ENCODE results near the gene B4GAT1. TPM values are rescaled to one million over a fixed set of nuclear protein-coding genes. Genes with fewer than 3 reads are reported as not detected.
"Not testable (repeated sequence)": the region's sequence is repeated elsewhere in the genome, so short reads cannot be mapped to it uniquely, and the experiment has no call there.

Gene B4GAT1
- total RNA-seq, 1 experiment from 2014 or later, result 6.7 TPM

GRCh38 chr11:66321606-66322005, 25.8 kb downstream of the B4GAT1 start (continued):
- TF ChIP-seq, protein P1, sequence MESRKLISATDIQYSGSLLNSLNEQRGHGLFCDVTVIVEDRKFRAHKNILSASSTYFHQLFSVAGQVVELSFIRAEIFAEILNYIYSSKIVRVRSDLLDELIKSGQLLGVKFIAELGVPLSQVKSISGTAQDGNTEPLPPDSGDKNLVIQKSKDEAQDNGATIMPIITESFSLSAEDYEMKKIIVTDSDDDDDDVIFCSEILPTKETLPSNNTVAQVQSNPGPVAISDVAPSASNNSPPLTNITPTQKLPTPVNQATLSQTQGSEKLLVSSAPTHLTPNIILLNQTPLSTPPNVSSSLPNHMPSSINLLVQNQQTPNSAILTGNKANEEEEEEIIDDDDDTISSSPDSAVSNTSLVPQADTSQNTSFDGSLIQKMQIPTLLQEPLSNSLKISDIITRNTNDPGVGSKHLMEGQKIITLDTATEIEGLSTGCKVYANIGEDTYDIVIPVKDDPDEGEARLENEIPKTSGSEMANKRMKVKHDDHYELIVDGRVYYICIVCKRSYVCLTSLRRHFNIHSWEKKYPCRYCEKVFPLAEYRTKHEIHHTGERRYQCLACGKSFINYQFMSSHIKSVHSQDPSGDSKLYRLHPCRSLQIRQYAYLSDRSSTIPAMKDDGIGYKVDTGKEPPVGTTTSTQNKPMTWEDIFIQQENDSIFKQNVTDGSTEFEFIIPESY (IDR thresholded peaks at IDR 0.05; ENCODE audit: extremely low read depth, insufficient replicate concordance, low read length), result no peak
- TF ChIP-seq ZFX (IDR thresholded peaks at IDR 0.05), result no peak
- TF ChIP-seq RAD21 (IDR thresholded peaks at IDR 0.05; ENCODE audit: low read depth), result no peak
- TF ChIP-seq CBX3 (IDR thresholded peaks at IDR 0.05; ENCODE audit: low read depth), result no peak

- H3K27me3 ChIP-seq (ENCODE audit: insufficient read depth, low read length); H3K4me3 ChIP-seq (replicated peaks in 1 of 2; ENCODE audit: low read depth in 1 of 2, low read length in 2 of 2); H3K27ac ChIP-seq (ENCODE audit: low read depth, low read length); DNase-seq (ENCODE audit: low read depth, low spot score); CTCF ChIA-PET; H3K9me2 ChIP-seq (ENCODE audit: insufficient read depth); POLR2A ChIA-PET; intact Hi-C loops (cut with micrococcal nuclease); H2AFZ ChIP-seq (ENCODE audit: low read depth, low read length, poor library complexity, severe bottlenecking); H3K36me3 ChIP-seq (ENCODE audit: control insufficient read depth in 1 of 2, insufficient read depth in 2 of 2, low read length in 2 of 2); H3K79me2 ChIP-seq (ENCODE audit: insufficient read depth, low read length); ATAC-seq; H3K9ac ChIP-seq (ENCODE audit: low read length); H3K9me3 ChIP-seq (ENCODE audit: control insufficient read depth in 1 of 2, insufficient read depth in 1 of 2, low read depth in 1 of 2, low read length in 2 of 2); H4K20me1 ChIP-seq (ENCODE audit: insufficient read depth); BruUV-seq (replicated peaks); H3K4me2 ChIP-seq (ENCODE audit: low read length); RAD21 ChIA-PET (ENCODE audit: low non-redundant PET in 1 of 2, low total read pairs in 2 of 2, uncharacterized antibody in 2 of 2, unreplicated experiment in 2 of 2): not testable (repeated sequence)
- H3K4me1 ChIP-seq (ENCODE audit: control insufficient read depth in 1 of 2, insufficient read depth in 2 of 2, low read length in 2 of 2), result peaks cover 0 to 15% of the 10 kb centered on the region in 2 experiments; a peak in 2 of 4 replicates
Measured at GRCh38 chr11:66320748-66321147, 26.7 kb downstream of the B4GAT1 start.

DNA sequence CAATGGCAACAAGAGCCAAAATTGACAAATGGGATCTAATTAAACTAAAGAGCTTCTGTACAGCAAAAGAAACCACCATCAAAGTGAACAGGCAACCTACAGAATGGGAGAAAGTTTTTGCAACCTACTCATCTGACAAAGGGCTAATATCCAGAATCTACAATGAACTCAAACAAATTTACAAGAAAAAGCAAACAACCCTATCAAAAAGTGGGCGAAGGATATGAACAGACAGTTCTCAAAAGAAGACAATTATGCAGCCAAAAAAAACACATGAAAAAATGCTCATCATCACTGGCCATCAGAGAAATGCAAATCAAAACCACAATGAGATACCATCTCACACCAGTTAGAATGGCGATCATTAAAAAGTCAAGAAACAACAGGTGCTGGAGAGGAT, 27.1 kb downstream of the B4GAT1 start:
- H2AFZ ChIP-seq (ENCODE audit: low read depth, low read length, poor library complexity, severe bottlenecking); H3K79me2 ChIP-seq (ENCODE audit: insufficient read depth, low read length); H4K20me1 ChIP-seq (ENCODE audit: insufficient read depth); BruUV-seq (replicated peaks); H3K27me3 ChIP-seq (ENCODE audit: insufficient read depth, low read length); H3K9me2 ChIP-seq (ENCODE audit: insufficient read depth); CTCF ChIA-PET; H3K4me2 ChIP-seq (ENCODE audit: low read length); H3K9me3 ChIP-seq (ENCODE audit: control insufficient read depth in 1 of 2, insufficient read depth in 1 of 2, low read depth in 1 of 2, low read length in 2 of 2); RAD21 ChIA-PET (ENCODE audit: low non-redundant PET in 1 of 2, low total read pairs in 2 of 2, uncharacterized antibody in 2 of 2, unreplicated experiment in 2 of 2); ATAC-seq; POLR2A ChIA-PET; intact Hi-C loops (cut with micrococcal nuclease); H3K27ac ChIP-seq (ENCODE audit: low read depth, low read length); H3K9ac ChIP-seq (ENCODE audit: low read length); DNase-seq (ENCODE audit: low read depth, low spot score); H3K4me3 ChIP-seq (replicated peaks in 1 of 2; ENCODE audit: low read depth in 1 of 2, low read length in 2 of 2); H3K36me3 ChIP-seq (ENCODE audit: control insufficient read depth in 1 of 2, insufficient read depth in 2 of 2, low read length in 2 of 2): not testable (repeated sequence)
- peaks cover 0 to 11% of the 10 kb centered on the region in 2 experiments; a peak in 2 of 4 replicates for H3K4me1 ChIP-seq (ENCODE audit: control insufficient read depth in 1 of 2, insufficient read depth in 2 of 2, low read length in 2 of 2)
